GM21737 (cell line): ENCODE results near the gene ZNF217.
"Not testable (repeated sequence)": the region's sequence is repeated elsewhere in the genome, so short reads cannot be mapped to it uniquely, and the experiment has no call there.

Experiments
- ATAC-seq: cut with Tn5 transposase; IDR thresholded peaks from one replicate; pipeline ENCODE4 v1.9.1; 2021; ENCODE audit warnings: mild to moderate bottlenecking, moderate library complexity; ENCODE audit not compliant: unreplicated experiment

Gene ZNF217

DNA sequence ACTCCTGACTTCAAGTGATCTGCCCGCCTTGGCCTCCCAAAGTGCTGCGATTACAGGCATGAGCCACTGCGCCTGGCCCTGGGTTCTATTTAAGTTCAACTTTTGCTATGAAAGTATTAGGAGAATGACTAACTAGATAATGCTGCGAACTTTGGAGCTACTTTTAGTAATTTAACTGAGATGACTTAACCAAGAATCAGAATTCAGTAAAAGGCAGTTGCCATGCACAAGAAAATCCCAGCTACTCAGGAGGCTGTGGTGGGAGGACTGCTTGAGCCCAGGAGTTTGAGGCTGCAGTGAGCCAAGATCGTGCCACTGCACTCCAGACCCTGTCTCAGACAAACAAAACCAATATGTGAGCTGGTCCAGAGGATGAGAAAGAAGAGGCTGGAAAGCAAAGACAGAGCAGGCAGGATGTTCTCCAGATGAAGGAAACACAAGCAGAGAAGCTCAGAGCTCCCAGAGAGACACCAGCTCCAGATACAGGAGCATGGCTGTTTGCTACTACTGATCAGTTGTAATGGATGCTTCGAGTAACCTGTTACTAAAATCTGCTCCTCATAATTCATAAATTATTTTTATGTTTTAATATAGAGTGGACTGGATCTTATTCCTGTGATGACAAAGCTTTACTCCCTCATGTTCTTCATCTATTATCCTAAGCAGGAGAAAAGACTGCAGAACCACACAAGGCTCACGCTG, 23.9 kb downstream of the ZNF217 start:
- no peak for ATAC-seq

GRCh38 chr20:53569005-53569404, 24.6 kb downstream of the ZNF217 start:
- ATAC-seq: no peak

DNA sequence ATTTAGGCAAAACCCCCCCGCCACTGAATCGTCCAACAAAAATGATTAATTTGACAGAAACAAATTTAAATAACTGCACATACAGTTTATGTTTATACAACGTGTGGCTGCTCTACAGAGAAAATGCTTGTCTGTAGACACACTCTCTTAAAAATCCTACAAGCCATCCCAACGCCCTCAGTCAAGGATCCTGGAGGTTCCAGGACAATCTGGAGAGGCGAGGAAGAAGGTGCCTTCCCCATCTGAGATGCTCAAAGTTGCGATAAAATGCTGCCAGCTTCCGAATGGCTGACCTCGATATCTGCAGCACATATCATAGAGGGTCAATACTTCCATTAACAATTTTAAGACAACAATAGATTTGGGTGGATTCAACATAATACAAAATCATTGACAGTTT, 25.3 kb downstream of the ZNF217 start:
- ATAC-seq: no peak

DNA sequence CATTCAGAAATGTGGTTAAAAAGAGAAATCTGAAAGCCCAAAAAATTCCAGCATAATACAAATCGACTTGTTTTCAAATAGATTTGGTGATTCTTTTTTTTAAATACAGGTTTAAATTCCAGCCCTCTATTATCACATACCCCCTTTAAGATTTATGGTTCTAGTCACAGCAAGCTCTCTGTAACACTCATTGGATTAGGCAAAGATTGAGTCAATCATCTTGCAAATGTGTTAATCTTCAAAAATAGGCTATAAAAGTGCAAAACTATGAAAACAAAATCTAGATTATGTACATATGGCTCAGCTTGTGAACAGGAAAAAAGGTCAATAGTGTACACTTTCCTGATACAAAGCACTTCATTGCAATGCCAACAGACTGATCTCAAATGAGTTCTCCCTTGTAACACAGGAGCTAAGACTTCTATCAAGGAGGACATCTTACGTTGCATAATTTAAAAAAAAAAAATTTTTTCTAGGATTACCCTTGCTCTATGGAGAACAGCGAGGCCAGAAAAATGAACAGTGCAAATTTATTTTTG, 26.2 kb downstream of the ZNF217 start:
- ATAC-seq: no peak

DNA sequence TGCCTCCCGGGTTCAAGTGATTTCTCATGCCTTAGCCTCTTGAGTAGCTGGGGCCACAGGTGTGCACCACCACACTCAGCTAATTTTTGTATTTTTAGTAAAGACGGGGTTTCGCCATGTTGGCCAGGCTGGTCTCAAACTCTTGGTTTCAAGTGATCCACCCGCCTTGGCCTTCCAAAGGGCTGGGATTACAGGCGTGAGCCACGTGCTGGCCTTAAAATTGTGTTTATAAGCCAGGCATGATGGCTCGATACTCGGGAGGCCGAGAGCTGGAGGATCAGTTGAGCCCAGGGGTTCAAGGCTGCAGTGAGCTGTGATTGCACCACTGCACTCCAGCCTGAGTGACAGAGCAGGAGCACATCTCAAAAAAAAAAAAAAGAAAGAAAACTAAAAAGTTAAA, 27.0 kb downstream of the ZNF217 start:
- not testable (repeated sequence) for ATAC-seq

GRCh38 chr20:53565254-53565653, 28.4 kb downstream of the ZNF217 start:
- ATAC-seq: no peak

DNA sequence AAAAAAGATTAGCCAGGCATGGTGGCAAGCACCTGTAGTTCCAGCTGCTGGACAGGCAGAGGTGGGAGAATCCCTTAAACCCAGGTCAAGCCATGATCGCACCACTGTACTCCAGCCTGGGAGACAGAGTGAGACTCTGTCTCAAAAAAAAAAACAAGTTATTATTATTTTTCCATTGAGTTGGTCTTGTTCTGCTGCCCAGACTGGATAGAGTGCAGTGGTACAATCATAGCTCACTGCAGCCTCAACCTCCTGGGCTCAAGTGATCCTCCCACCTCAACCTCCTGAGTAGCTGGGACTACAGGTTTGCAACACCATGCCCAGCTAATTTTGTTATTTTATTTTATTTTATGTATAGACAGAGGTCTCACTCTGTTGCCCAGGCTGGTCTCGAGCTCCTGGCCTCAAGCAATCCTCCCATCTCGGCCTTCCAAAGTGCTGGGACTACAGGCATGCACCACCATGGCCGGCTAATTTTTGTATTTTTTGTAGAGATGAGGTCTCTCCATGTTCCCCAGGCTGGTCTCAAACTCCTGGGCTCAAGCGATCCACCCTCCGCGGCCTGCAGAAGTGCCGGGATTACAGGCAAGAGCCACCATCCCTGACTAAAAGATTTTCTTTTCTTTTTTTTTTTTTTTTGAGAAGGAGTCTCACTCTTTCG, 31.4 kb downstream of the ZNF217 start:
- ATAC-seq: not testable (repeated sequence)

GRCh38 chr20:53561505-53561904, 32.1 kb downstream of the ZNF217 start:
- ATAC-seq: no peak

- no peak for ATAC-seq
Measured at GRCh38 chr20:53559816-53560215, 33.8 kb downstream of the ZNF217 start.

DNA sequence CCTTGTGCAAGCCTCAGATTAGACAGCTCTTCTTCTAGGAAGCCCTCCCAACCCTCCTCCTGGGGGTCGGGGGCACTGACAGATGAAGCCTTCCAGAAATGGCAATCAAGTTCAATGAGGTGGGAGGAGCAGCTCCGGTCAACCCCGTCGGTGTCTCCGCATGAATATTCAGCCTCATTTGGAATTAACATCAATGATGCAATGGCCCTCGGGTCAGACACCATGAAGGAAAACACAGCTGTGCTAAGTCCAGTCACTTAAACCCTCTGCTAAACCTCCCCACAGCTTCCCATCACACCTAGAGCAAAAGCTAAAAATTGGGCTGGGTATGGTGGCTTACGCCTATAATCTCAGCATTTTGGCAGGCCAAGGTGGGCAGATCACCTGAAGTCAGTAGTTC, 36.5 kb downstream of the ZNF217 start:
- no peak for ATAC-seq

DNA sequence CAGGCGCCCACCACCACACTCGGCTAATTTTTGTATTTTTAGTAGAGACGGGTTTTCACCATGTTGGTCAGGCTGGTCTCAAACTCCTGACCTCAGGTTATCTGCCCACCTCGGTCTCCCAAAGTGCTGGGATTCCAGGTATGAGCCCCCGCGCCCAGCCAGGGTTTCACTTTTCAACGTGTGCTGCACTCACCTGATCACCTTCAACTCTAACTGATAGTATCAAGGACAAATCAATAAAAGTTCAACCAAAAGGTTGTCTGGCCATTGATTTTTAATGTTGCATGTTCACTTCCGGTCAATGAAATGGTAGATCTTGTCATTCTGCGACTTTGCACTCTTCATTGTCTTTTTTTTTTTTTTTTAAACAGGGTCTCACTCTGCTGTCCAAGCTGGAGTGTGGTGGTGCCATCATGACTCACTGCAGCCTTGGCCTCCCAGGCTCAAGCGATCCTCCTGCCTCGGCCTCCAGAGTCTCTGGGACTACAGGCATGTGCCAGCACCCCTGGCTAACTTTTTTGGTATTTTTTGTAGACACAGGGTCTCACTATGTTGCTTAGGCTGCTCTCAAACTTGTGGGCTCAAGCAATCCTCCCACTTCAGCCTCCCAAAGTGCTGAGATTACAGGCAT, 37.3 kb downstream of the ZNF217 start:
- ATAC-seq: no peak

DNA sequence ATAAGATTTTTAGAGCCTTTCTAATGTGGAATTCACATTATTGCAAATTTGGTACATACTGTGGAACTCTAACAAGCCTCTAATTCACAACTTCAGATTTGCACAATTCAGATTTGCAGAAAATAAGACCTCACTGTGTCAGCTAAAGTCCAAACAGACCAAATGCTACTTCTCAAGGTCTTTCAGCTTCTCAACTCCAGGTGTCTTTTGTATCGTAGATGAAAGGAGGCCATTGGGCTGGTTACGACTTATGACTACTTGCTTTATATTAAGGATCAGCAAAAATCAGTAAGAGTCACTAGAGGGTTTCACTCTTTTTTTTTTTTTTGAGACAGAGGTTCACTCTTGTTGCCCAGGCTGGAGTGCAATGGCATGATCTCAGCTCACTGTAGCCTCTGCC, 37.8 kb downstream of the ZNF217 start:
- no peak for ATAC-seq

GRCh38 chr20:53555081-53555480, 38.6 kb downstream of the ZNF217 start:
- no peak for ATAC-seq

GRCh38 chr20:53552572-53552893, 41.1 kb downstream of the ZNF217 start:
- ATAC-seq: not testable (repeated sequence)

- not testable (repeated sequence) for ATAC-seq
Measured at GRCh38 chr20:53551719-53552571, 41.7 kb downstream of the ZNF217 start.

DNA sequence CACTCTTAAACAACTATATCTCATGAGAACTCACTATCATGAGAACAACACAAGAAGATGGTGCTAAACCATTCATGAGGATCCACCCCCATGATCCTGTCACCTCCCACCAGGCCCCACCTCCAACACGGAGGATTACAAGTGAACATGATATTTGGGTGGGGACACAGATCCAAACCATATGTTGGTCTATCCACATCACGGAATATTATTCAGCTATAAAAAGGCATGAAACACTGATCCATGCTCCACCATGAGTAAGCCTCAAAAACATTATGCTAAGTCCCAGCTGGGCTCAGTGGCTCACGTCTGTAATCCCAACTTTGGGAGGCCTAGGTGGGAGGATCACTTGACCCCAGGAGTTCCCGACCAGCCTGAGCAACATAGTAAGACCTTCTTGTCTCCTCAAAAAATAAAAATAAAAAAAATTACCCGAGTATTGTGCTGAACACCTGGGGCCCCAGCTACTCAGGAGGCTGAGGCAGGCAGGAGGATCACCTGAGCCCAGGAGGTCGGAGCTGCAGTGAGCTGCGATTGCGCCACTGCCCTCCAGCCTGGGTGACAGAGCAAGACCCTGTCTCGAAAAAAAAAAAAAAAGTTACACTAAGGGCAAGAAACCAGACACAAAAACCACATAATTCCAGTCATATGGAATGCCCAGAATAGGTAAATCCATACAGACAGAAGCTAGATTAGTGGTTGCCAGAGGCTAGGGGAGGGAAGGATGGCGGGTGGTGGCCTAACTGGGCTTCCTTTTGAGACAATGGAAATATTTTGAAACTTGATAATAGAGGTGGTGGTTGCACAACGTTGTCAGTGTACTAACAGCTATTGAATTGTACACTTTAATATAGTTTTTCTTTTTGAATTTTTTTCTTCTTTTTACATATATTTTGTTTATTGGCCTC, 43.1 kb downstream of the ZNF217 start:
- no peak for ATAC-seq

GRCh38 chr20:53547664-53548239, 45.9 kb downstream of the ZNF217 start:
- ATAC-seq: no peak

DNA sequence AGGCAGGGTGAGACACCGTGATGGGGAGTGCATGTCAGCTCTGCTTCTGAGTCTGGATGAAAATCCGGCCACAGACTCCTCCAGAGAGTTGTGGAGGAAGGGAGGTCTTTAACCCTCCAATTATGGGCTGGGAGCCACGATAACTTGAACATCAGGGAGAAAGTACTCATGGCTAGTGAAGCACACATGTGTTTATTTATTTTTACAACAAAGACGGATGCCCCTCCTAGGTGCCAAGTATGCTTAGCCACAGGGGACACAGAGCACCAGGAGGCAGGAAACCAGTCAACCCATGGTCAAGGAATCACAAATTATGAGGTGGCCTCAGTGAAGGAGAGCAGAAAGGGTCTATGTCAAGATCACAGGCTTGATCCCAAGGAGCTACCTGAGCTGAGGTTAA, 54.1 kb downstream of the ZNF217 start:
- no peak for ATAC-seq

GRCh38 chr20:53536382-53536781, 57.3 kb downstream of the ZNF217 start:
- not testable (repeated sequence) for ATAC-seq

- no peak for ATAC-seq
Measured at GRCh38 chr20:53535878-53536277, 57.8 kb downstream of the ZNF217 start.
